Measurements from ENCODE around the gene SLC22A4. TPM values are rescaled to one million over a fixed set of nuclear protein-coding genes. Genes with fewer than 3 reads are reported as not detected.

Gene SLC22A4
- total RNA-seq, 1 donor from 2014 or later: 0.75 TPM

DNA sequence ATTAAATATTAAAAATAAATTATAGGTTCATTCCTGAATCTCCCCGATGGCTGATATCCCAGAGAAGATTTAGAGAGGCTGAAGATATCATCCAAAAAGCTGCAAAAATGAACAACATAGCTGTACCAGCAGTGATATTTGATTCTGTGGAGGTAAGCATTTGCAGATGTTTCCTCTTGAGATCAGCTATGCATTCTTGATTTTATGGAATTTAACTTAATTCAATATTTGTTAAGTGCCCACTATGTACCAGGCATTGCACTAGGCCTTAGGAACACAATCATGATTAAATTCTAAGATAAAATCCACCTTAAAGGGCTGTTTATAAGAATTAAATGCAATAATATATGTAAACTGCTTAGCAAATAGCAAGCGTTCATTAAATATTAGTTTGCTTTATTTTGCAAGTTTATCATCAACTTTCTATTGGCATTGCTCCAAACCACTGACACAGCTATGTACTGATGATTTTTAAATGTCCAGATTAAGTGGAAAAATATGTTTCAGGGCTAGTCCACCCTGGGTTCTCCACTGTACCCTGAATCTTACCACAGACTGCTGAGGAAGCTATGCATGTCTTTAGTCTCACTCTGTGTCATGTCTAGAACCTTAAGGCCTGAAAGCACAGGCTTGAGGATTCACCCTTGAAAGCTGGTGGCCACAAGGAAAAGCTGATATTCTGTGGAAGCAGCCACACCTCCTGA, 33.2 kb downstream of the SLC22A4 start:
- H3K4me3 ChIP-seq (ENCODE audit: low read depth, low read length): no peak overlapping the region
- DNase-seq (ENCODE audit: low read depth): no peak
- TF ChIP-seq, protein P1, sequence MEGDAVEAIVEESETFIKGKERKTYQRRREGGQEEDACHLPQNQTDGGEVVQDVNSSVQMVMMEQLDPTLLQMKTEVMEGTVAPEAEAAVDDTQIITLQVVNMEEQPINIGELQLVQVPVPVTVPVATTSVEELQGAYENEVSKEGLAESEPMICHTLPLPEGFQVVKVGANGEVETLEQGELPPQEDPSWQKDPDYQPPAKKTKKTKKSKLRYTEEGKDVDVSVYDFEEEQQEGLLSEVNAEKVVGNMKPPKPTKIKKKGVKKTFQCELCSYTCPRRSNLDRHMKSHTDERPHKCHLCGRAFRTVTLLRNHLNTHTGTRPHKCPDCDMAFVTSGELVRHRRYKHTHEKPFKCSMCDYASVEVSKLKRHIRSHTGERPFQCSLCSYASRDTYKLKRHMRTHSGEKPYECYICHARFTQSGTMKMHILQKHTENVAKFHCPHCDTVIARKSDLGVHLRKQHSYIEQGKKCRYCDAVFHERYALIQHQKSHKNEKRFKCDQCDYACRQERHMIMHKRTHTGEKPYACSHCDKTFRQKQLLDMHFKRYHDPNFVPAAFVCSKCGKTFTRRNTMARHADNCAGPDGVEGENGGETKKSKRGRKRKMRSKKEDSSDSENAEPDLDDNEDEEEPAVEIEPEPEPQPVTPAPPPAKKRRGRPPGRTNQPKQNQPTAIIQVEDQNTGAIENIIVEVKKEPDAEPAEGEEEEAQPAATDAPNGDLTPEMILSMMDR (conservative IDR thresholded peaks at IDR 0.05; ENCODE audit: low read depth, low read length): no peak

DNA sequence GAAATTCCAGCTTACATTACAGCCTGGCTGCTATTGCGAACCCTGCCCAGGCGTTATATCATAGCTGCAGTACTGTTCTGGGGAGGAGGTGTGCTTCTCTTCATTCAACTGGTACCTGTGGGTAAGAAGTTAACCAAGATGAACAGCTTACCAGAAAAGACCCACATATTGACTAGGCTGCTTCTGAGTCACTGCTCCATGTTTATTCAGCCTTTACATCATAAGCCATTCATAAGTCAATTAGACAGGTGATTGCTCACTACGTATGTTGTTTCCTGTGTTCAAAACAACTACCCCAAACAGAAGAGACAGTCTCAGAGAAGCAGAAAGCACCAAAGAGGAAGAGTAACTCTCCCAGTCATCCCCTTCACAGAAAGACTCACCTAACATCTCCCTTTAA, 40.6 kb downstream of the SLC22A4 start:
- DNase-seq (ENCODE audit: low read depth): peak; percentile 80
- TF ChIP-seq, protein P1 (conservative IDR thresholded peaks at IDR 0.05; ENCODE audit: low read depth, low read length): no peak
- no peak overlapping the region for H3K4me3 ChIP-seq (ENCODE audit: low read depth, low read length)

DNA sequence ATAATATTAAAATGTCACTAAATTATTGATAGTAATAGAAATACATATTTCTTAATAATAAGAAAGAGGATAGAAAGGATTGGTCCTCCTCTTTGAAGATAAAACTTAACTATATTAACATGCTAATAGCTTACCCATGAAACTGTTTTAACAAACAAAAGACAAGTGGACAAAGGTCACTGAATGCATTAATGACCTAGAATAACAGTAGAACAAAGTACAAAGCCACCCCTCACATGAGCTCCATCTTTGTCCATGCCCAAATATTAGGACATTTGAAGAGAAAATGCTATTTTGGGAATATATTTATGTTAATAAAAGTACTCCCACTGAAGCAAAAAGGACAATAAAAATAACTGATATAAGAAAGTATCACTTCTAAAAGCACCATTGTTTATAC, 41.2 kb downstream of the SLC22A4 start:
- TF ChIP-seq, protein P1 (conservative IDR thresholded peaks at IDR 0.05; ENCODE audit: low read depth, low read length): no peak
- DNase-seq (ENCODE audit: low read depth): no peak
- H3K4me3 ChIP-seq (ENCODE audit: low read depth, low read length): no peak overlapping the region

DNA sequence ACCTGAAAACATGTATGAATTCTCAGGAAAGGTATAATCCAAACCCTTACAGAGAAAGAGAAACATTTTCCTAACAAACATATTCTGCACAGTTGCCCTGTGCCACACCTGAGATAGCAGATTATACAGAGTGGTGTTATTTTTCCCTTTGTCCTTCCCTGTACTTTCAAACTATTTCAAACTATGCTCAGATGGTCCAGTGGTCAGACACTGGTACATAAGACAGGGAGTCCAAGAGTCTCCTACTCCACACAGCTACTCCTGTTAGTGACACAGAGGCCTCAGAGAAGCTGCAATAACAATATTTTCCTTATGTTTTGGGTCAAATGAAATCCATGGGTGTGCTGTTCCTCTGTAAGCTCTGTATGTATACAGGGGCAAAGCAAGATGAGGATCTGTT, 45.3 kb downstream of the SLC22A4 start:
- no peak for DNase-seq (ENCODE audit: low read depth)
- no peak overlapping the region for H3K4me3 ChIP-seq (ENCODE audit: low read depth, low read length)
- TF ChIP-seq, protein P1 (conservative IDR thresholded peaks at IDR 0.05; ENCODE audit: low read depth, low read length): no peak

DNA sequence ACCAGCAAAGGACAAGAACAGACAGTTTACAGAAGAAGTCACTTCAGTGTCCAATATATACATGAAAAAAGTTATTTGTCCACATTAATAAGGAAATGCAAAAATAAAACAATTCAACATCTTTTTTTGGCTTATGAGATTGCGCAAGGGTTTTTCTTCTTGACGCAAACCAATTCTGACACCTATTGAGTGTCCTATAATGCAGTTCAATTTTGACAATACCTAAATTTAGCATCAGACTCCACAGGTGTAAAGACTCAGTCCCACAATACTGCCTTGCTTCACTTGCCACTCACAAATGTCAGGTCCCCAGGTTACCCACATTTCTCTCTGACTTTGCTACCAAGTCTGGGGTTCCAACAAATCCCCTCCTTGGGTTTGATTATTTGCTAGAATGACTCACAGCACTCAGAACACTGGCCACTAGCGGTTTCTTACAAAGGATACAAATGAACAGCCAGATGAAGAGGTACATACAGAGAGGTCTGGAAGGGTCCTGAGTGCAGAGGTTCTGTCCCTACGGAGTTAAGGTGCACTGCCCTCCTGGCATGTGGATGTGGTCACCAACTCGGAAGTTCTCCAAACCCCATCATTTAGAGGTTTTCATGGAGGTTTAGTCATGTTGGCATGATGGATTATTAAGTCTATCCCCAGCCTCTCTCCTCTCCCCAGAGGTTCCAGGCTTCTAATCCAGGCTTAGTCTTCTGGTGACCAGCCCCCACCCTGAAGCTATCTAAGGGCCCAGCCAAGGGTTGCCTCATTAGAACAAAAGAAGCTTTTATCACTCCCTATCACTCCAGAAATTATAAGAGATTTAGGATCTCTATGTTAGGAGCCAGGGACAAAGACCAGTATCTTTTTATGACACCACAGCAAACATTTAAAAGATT, 48.3 kb downstream of the SLC22A4 start:
- TF ChIP-seq, protein P1 (conservative IDR thresholded peaks at IDR 0.05; ENCODE audit: low read depth, low read length): no peak
- peak; percentile 51 for DNase-seq (ENCODE audit: low read depth)
- H3K4me3 ChIP-seq (ENCODE audit: low read depth, low read length): no peak overlapping the region

DNA sequence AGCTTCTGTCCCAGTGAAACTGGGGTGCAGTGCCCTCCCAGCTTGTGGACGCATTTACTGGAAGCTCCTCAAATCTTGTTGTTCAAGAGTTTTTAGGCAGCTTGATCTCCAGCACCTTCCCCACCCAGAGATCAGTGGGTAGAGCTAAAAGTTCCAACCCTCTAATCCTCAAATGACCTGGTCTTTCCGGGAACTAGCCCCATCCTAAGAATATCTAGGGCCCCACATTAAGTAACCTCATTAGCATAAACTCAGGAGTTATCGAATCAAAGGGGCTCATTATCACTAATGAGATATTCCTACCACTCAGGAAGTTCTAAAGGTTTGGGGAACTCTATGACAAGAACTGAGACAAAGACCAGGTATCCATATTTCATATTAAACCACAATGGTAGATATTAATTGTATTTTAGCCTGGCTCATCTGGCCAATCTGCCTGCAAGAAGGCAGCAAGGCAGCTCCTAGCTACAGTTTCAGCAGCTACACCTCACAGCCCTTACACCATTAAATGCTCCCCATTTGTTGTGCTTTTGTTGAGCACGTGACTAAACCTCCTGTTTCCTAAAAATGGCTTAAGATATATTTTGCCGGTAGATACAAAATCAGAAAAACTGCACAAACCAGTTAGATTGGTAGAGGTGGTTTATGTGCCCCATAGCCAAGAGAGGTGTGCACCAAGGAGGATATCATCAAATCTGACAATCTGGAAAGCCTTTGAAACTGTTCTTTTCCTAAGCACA, 50.8 kb downstream of the SLC22A4 start:
- DNase-seq (ENCODE audit: low read depth): no peak
- no peak overlapping the region for H3K4me3 ChIP-seq (ENCODE audit: low read depth, low read length)
- TF ChIP-seq, protein P1 (conservative IDR thresholded peaks at IDR 0.05; ENCODE audit: low read depth, low read length): no peak
